Vagina (tissue), 2 donors: Measurements from ENCODE around the gene OPRD1. TPM values are rescaled to one million over a fixed set of nuclear protein-coding genes. Genes with fewer than 3 reads are reported as not detected.
A peak's percentile ranks its signal among the peaks of the same experiment; 100 is the strongest.

ENCODE experiments used
- DNase-seq, 2 donors: peaks; one replicate each; pipeline ENCODE4 v3.0.0-alpha.2; 2017; ENCODE audit errors: extremely low spot score in 2 of 2
- H3K27ac ChIP-seq: fragments of 200-600 bp; sonication (generic); one replicate; pipeline ENCODE4 v1.5.1; 2019
- H3K27me3 ChIP-seq: fragments of 200-600 bp; sonication (generic); one replicate; pipeline ENCODE4 v1.5.1; 2019
- H3K36me3 ChIP-seq, 2 donors: fragments of 200-600 bp; sonication (generic); one replicate each; pipeline ENCODE4 v1.5.1; 2017 to 2019
- H3K4me1 ChIP-seq: fragments of 200-600 bp; sonication (generic); one replicate; pipeline ENCODE4 v1.5.1; 2019
- H3K4me3 ChIP-seq, 2 donors: fragments of 200-600 bp; sonication (generic); 1 replicate in 1 of 2; 2 replicates in 1 of 2; pipeline ENCODE4 v1.5.1; 2016 to 2019
- H3K9me3 ChIP-seq: fragments of 200-600 bp; sonication (generic); one replicate; pipeline ENCODE4 v1.5.1; 2019
- POLR2A ChIP-seq, 2 donors: fragments of 450-650 bp; IDR thresholded peaks; one replicate each; pipeline ENCODE4 v1.6.1; 2017; ENCODE audit warnings: antibody characterized with exemption in 2 of 2, mild to moderate bottlenecking in 2 of 2, moderate library complexity in 2 of 2
- POLR2AphosphoS5 ChIP-seq, 2 donors: sonication (generic); formaldehyde crosslinking; IDR thresholded peaks; one replicate each; pipeline ENCODE4 v1.9.0; 2017; ENCODE audit warnings: antibody characterized with exemption in 2 of 2, mild to moderate bottlenecking in 2 of 2, low read depth in 1 of 2; ENCODE audit not compliant: insufficient read depth in 1 of 2
- intact Hi-C: fragments of 100-400 bp; cut with DNase I; formaldehyde crosslinking; loops from one replicate; pipeline ENCODE4 v1.15.1; 2023
- total RNA-seq: library from RNA; depleted of rRNA; stranded (reverse); fragments of >200 nt; gene quantifications from one replicate; pipeline ENCODE4 v1.2.3, GENCODE V29; 2016
- TF ChIP-seq, protein P1 (sequence below), 3 experiments: fragments of 450-650 bp in 2 of 3; fragments of 200-600 bp in 1 of 3; sonication (generic) in 1 of 3; IDR thresholded peaks; one replicate each; pipeline ENCODE4 v1.5.1; 2017 to 2019; ENCODE audit warnings: antibody characterized with exemption in 3 of 3, mild to moderate bottlenecking in 2 of 3, moderate library complexity in 2 of 3

The OPRD1 gene
- total RNA-seq, 1 donor from 2014 or later, result 2.2 TPM

DNA sequence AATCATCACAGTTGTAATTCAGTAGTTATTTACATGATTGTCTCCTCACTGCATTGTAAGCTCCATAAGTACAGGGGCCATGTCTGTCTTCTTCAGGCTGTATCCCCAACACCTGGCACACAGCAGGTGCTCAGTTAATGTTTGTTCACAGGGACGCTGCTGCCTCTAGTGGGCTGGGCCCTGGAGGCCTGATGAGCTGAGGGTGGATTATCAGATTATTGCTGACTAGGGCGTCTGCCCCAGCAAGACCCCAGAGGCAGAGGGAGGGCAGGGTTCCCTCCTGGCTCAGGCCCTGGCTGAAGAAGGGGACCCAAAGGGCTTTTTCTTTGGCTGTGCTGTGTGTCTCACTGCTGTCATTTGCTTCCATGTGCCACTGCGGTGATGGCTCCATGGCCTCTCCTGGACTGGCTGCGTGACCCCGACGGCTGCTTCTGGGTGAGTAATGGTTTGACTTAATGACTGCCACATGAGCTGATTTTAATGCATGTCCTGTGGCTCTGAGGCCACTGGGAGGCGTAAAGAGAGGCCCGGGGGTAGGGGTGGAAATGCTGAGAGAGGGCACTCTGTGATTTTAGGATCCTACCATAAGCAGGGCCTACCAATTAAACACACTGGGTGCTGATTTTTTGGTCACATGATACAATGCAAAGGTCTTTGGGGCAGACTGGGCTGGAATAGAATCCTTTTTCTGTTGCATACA is 81.6 kb downstream of the OPRD1 start:
- Histone ChIP-seq H3K27ac (no peak overlapping the region), H3K27me3 (no peaks in the 10 kb centered on the region), H3K4me3 (no peak overlapping the region), H3K4me1 (peaks cover 16% of the 10 kb centered on the region), H3K36me3 (no peaks in the 10 kb centered on the region), H3K9me3 (no peaks in the 10 kb centered on the region)
- TF ChIP-seq POLR2A (IDR thresholded peaks at IDR 0.05) (no peak), POLR2AphosphoS5 (IDR thresholded peaks at IDR 0.05; ENCODE audit: insufficient read depth in 1 of 2, low read depth in 1 of 2) (no peak)
- TF ChIP-seq, protein P1, sequence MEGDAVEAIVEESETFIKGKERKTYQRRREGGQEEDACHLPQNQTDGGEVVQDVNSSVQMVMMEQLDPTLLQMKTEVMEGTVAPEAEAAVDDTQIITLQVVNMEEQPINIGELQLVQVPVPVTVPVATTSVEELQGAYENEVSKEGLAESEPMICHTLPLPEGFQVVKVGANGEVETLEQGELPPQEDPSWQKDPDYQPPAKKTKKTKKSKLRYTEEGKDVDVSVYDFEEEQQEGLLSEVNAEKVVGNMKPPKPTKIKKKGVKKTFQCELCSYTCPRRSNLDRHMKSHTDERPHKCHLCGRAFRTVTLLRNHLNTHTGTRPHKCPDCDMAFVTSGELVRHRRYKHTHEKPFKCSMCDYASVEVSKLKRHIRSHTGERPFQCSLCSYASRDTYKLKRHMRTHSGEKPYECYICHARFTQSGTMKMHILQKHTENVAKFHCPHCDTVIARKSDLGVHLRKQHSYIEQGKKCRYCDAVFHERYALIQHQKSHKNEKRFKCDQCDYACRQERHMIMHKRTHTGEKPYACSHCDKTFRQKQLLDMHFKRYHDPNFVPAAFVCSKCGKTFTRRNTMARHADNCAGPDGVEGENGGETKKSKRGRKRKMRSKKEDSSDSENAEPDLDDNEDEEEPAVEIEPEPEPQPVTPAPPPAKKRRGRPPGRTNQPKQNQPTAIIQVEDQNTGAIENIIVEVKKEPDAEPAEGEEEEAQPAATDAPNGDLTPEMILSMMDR (IDR thresholded peaks at IDR 0.05), result no peak
- intact Hi-C loops, result no loop called here
- DNase-seq, result peak in 1 of 2 donors; percentile 64

DNA sequence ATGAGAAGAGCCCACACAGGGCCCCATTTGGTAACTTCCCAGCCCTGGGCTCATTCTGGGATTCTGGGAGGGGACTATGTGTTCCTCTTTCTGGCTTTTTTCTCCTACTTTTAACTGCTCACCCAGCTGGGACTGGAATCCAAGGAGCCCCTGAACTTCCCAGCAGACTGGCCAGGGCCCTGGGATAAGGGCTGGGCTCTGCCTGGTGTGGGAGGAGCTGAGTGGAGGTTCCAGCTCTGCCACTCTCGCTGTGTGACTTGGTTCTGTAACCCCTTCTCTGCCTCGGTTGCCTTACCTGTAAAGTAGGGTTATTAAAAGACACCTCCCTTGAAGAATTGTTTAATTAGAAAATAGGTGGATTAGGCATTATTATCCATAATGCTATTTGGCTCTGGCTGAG is 82.8 kb downstream of the OPRD1 start:
- H3K27me3 ChIP-seq, result no peaks in the 10 kb centered on the region
- intact Hi-C loops, result no loop called here
- TF ChIP-seq POLR2AphosphoS5 (IDR thresholded peaks at IDR 0.05; ENCODE audit: insufficient read depth in 1 of 2, low read depth in 1 of 2) (no peak), POLR2A (IDR thresholded peaks at IDR 0.05) (no peak)
- TF ChIP-seq, protein P1 (IDR thresholded peaks at IDR 0.05), result no peak
- H3K4me3 ChIP-seq, result no peak overlapping the region
- no peak overlapping the region for H3K27ac ChIP-seq
- H3K4me1 ChIP-seq, result peaks cover 19% of the 10 kb centered on the region
- no peaks in the 10 kb centered on the region for H3K36me3 ChIP-seq
- H3K9me3 ChIP-seq, result no peaks in the 10 kb centered on the region
- DNase-seq, result no peak

DNA sequence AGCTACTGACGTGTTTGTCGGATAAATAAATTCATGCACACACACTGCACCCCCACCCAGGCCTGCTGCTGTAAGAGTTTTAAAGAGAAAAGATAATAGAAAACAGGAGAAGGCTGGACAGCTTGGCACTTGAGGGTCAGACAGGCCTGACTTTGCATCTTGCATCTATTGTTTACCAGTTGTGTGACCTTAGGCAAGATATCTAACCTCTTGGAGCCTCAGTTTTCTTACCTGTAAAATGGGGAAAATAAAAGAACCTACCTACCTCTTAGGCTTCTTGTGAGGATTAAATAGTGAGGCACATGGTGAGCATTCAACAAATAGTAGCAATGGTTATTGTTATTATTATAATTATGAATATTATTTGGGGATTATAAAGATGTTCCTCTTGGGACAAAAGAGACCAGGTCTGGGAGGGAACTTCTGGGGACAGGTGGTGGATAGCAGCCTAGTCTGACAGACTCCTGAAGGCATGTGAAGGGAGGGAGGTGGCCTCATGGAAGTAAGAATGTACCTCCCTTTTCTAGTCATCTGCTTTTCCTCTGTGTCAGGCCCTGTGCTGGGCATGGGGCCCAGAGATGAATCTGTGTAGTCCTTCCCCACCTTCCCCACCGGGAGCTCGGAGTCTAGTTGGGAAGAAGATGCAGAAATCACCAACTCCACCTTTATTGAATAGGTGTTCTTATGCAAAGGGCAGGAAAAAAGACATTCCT is 84.1 kb downstream of the OPRD1 start:
- no peak for DNase-seq
- Histone ChIP-seq H3K4me1 (peaks cover 19% of the 10 kb centered on the region), H3K27ac (no peak overlapping the region), H3K9me3 (no peaks in the 10 kb centered on the region), H3K27me3 (no peaks in the 10 kb centered on the region), H3K36me3 (no peaks in the 10 kb centered on the region), H3K4me3 (no peak overlapping the region)
- intact Hi-C loops, result no loop called here
- TF ChIP-seq, protein P1 (IDR thresholded peaks at IDR 0.05), result no peak
- TF ChIP-seq POLR2A (IDR thresholded peaks at IDR 0.05) (no peak), POLR2AphosphoS5 (IDR thresholded peaks at IDR 0.05; ENCODE audit: insufficient read depth in 1 of 2, low read depth in 1 of 2) (no peak)

DNA sequence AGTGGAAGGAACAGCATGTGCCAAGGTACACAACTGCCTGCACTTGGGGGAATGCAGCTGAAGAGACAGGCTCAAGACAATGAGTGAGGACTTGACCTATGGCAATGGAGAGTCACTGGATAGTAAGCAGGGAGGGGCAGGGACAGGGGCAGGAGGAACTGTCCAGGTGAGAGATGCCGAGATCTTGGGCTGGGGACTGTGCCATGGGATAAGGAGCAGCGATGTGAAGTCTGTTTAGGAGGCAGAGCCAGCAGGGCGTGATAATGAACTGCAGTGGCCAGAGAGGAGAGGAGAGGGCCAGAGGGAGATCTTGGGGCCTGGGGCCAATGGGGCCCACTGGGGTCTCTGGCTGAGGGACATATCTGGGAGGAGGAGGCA is 84.6 kb downstream of the OPRD1 start:
- TF ChIP-seq, protein P1 (IDR thresholded peaks at IDR 0.05), result no peak
- TF ChIP-seq POLR2A (IDR thresholded peaks at IDR 0.05) (no peak), POLR2AphosphoS5 (IDR thresholded peaks at IDR 0.05; ENCODE audit: insufficient read depth in 1 of 2, low read depth in 1 of 2) (no peak)
- no peak for DNase-seq
- Histone ChIP-seq H3K9me3 (no peaks in the 10 kb centered on the region), H3K4me1 (peaks cover 19% of the 10 kb centered on the region), H3K27ac (no peak overlapping the region), H3K36me3 (no peaks in the 10 kb centered on the region), H3K27me3 (no peaks in the 10 kb centered on the region), H3K4me3 (no peak overlapping the region)
- intact Hi-C loops, result no loop called here

DNA sequence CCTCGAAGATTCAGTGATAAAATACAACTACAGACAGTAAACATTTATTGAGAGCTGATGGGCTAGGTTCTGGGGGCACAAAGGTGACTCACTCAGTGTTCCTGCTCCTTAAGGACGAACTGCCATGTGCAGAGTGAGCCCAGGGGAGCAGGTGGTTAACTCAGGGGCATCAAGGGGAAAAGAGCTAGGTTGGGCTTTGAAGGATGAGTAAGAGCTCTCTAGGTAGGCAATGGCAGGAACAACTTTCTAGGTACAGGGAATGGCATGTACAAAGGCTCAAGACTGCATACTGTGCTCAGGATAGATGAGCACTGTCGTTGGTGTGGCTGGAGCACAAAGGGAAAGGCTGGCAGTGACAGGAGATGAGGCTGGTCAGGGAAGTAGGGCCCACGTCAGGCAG is 85.8 kb downstream of the OPRD1 start:
- H3K9me3 ChIP-seq, result no peaks in the 10 kb centered on the region
- TF ChIP-seq, protein P1 (IDR thresholded peaks at IDR 0.05), result no peak
- TF ChIP-seq POLR2A (IDR thresholded peaks at IDR 0.05), result no peak
- no peak for TF ChIP-seq POLR2AphosphoS5 (IDR thresholded peaks at IDR 0.05; ENCODE audit: insufficient read depth in 1 of 2, low read depth in 1 of 2)
- DNase-seq, result no peak
- H3K27me3 ChIP-seq, result no peaks in the 10 kb centered on the region
- H3K4me3 ChIP-seq, result no peak overlapping the region
- H3K27ac ChIP-seq, result no peak overlapping the region
- H3K4me1 ChIP-seq, result peaks cover 19% of the 10 kb centered on the region
- intact Hi-C loops, result no loop called here
- no peaks in the 10 kb centered on the region for H3K36me3 ChIP-seq
